GM19438 (cell line): ENCODE results near the gene FLT4.
"Not testable (repeated sequence)": the region's sequence is repeated elsewhere in the genome, so short reads cannot be mapped to it uniquely, and the experiment has no call there.

Experiments used
- ATAC-seq: cut with Tn5 transposase; IDR thresholded peaks from one replicate; pipeline ENCODE4 v1.9.1; 2021; ENCODE audit warnings: low read depth; ENCODE audit not compliant: unreplicated experiment

Gene FLT4

DNA sequence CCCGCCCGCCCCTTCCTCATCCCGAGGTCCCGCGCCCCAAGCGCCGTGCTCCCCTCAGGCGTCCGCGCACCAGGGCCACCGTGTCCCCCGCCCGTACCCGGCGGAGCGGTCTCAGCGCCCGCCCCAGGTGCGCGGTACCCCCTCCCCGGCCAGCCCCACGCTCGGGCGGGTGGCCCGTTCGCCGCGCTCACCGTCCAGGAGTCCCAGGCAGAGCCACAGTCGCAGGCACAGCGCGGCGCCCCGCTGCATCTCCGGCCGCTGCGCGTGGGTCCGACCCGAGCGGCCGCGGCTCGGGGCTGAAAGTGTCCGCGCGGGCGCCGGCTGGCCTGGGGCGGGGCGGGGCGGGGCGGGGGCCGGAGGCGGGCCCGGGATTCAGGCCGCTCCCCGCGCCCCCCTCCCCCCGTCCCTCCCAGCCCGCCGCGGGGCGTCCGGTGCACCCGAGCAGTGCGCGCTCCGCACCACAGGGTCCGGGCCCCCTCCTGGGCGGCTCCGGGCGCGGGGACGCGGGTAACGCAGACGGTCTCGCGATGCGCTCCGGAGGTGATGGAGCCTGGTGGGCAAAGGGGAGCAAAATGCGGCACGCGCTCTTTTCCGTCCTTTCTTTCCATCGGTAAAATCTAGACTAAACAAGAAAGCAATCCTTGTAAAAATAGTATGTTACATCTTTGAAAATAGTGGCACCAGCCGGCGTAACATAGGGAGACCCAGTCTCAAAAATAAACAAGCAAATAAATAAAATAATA, at the start of gene FLT4:
Gene FLT4, minus strand, starts transcription at position 304 of the 743 bp plus-strand sequence. Its CDS starts 55 bp downstream, at position 249.
- no peak for ATAC-seq

DNA sequence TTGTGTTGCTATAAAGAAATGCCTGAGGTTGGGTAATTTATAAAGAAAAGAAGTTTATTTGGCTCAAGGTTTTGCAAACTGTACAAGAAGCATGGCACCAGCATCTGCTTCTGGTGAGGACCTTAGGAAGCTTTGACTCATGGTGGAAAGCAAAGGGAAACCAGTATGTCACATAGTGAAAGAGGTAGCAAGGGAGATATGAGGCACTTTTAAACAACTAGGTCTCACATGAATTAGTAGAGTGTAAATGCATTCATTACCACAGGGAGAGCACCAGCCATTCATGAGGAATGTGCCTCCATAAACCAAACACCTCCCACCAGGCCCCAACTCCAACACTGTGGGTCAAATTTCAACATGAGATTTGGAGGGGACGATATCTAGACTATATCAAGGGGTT, 49.6 kb upstream of the FLT4 start:
- no peak for ATAC-seq

GRCh38 chr5:180696116-180696515, 46.7 kb upstream of the FLT4 start:
- ATAC-seq, result no peak

- ATAC-seq, result no peak
These were observed 43.0 kb upstream of the FLT4 start for GRCh38 chr5:180692429-180692828.

GRCh38 chr5:180691046-180691445, 41.6 kb upstream of the FLT4 start:
- ATAC-seq, result no peak

DNA sequence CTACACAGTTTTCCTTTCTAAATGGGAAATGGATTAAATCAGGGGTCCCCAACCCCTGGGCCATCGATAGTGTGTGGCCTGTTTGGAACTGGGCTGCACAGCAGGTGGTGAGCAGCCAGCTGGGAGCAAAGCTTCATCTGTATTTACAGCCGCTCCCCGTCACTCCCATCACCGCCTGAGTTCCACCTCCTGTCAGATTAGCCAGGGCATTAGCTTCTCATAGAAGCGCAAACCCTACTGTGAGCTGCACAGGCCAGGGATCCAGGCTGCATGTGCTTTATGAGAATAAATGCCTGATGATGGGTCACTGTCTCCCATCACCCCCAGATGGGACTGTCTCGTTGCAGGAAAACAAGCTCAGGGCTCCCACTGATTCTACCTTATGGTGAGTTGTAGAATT, 41.2 kb upstream of the FLT4 start:
- ATAC-seq, result no peak

DNA sequence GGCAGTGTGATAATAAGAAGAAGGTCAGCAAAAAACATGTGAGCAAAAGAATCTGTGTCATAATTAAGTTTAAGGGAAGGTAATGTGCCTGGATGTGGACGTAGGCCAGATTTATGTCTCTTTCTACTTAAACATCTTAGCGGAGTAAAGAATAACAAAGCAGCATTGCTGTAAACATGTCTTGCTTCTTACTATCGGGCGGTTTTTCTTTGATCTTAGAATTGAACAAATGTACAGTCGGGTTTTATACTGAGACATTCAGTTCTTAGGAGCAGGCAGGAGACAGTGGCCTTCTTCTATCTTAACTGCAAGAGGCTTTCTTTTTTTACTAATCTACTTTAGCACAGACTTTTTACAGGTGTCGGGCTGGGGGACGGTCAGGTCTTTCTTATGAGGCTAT, 40.4 kb upstream of the FLT4 start:
- ATAC-seq, result no peak

- no peak for ATAC-seq
These were observed 39.8 kb upstream of the FLT4 start for GRCh38 chr5:180689071-180689694.

- ATAC-seq, result no peak
These were observed 39.1 kb upstream of the FLT4 start for GRCh38 chr5:180688330-180689070.

DNA sequence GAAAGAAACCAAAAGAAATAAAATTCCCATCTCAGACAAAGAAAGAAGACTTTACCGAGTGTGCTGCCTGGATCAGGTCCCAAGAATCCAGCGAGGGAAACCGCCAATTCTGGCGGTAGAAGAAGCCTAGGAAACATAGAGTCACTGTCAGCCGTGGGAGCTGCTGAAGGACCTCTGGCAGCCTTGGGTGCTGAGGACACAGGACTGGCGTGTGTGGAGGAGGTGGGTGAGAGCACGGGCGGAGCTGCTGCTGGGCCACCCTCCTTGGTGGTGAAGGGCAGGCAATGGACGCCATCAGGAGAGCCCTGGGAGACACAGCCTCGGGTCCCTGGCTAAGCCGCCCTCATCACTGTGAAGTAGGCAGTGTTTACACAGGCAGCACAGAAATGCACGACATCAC, 37.4 kb upstream of the FLT4 start:
- not testable (repeated sequence) for ATAC-seq

DNA sequence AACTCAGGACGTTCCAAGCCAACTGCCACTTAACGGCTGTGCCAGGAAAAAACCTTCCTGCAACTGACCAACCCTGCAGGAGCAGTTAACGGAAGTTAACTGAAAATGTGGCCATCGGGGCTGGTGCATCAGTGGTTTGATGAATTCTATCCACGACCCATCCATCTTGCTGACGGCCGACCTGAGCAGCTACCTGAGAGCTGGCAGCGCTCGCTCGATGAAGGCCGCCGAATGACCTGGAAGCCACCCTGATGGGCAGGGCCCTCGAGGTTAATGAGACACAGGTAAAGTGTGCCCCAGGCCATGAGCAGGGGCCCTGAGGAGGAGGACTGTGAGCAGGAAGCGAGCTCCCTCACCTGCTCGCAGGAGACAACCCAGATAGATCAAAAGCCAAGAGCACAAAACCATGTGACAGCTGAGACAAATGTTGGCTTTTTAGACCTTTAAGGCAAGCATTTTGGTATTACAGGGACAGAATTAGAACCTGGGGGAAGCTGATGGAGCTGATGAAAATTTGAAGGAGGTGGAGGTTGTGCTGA, 35.3 kb upstream of the FLT4 start:
- ATAC-seq, result no peak

DNA sequence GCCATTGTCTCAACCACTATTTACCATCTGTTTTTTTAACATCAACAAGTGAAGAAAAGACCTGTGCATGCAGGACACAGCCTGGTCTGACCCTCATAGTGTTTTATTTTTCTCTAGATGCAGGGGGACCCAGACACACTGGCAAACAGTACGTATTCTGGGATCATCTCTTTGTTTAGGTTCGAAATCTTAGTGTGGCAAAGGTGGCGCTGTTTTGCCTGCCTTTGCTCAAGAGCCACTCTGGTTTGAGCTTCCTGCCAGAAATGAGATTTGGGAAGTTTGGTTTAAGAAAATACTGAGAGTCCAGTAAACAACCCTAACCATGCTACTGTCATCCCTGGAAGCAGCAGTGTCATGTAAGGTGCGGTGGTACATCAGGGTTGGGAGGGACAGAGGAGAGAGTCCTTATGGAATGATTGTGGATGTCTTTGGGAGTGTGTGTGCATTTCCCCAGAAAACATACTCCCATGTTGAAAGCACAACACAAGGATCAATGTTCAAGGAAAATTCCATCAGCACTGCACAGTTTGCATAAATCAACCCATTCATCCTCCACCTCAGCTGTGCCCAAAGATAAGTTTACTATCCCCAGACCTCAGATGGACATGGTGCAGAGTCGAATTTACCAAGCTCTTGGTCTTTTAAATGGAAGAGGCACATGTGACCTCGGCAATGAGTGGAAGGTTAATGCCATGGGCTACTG, 34.0 kb upstream of the FLT4 start:
- ATAC-seq, result no peak

DNA sequence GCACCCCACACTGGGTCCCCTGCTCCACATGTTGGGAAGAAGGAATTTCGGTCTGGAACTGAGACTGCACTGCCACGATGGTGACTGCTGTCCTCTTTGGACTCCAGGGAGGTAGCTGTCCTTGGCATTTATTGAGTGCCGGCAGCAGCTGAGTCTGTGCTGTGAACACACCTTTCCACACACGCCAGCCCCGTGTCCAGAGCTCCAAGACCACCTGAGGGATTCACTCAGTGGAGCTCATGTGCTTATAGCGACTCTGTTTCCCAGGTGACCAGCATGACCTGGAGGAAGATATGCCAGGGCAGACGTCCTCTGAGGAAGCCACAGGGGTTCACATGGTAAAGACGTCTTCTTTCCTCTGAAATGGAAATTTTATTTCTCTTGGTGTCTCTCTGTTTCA, 33.2 kb upstream of the FLT4 start:
- ATAC-seq, result no peak

GRCh38 chr5:180682008-180682407, 32.6 kb upstream of the FLT4 start:
- not testable (repeated sequence) for ATAC-seq

DNA sequence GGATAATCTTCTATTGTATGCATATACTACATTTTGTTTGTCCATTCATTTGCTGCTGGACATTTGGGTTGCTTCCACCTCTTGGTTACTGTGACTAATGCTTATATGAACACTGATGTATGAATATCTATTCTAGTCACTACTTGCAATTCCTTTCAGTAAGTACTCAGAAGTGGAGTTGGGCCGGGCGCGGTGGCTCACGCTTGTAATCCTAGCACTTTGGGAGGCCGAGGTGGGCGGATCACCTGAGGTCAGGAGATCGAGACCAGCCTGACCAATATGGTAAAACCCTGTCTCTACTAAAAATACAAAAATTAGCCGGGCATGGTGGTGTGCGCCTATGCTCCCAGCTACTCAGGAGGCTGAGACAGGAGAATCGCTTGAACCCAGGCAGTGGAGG, 28.9 kb upstream of the FLT4 start:
- ATAC-seq, result not testable (repeated sequence)

DNA sequence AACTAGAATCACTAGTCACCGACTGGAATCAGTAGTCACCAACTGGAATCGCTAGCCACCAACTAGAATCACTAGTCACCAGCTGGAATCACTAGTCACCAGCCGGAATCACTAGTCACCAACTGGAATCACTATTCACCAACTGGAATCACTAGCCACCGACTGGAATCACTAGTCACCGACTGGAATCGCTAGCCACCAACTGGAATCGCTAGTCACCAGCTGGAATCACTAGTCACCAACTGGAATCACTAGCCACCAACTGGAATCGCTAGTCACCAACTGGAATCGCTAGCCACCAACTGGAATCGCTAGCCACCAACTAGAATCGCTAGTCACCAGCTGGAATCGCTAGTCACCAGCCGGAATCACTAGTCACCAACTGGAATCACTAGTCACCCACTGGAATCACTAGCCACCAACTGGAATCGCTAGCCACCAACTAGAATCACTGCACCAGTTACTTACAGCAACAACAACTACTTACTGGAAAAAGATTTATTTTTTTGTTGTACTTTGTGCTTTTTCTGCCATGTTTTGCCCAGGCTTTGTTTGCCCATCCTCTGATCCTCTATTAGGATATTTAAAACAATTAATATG, 25.7 kb upstream of the FLT4 start:
- ATAC-seq, result no peak

DNA sequence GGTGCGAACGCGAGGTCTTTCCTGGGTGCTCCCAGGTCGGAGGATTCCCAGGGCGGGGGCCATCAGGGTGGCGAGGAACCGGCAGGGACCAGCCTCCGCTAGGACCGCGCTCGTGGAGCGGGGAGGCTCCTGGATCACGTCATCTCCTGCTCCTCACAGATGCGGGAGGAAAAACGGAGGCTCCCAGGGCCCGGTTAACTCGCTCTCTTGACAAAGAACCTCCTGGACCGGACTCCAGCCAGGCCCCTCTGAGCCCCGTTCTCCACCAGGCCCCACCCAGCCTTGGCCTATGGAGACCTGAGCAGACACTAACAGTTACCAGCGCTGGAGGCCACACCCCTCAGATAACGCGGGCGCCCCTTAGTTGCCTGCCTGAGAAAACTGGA, 24.7 kb upstream of the FLT4 start:
- not testable (repeated sequence) for ATAC-seq

DNA sequence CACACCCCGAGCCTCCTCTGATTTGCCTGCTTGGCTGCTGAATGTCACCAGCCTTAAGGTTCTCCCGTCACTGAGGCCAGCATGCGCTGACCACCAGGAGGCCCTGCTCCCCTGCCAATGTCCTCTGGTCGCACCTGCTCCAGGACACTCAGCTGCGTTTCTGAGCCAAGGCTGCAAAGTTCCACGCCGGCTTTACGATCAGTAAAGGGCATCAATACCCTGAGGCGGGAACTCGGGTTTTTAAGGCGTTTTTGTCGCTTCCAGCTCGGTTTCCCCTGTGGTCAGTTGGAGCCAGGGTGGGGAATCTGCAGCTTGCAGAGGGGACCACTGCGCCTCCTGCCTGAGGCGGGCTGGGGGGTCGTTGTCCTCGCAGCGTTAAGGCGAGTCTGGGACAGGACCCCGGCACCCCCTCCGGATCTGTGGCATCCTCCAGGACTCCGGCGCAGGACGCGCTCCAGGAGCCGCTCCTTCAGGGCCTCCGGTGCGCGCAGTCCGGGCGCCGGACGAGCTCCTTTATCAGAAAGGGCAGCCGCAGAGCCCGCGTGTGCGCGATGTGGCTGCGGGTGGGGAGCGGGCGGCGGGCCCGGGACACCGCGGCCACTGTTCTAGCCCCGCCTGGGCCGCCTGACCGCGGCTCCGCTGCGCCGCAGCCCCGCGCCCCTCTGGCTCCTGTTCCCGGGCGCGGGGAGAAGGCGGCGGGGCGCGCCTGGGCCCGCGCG, 24.1 kb upstream of the FLT4 start:
- ATAC-seq, result no peak

- ATAC-seq, result not testable (repeated sequence)
These were observed 22.6 kb upstream of the FLT4 start for GRCh38 chr5:180671958-180672524.
